OCI-LY1 (cell line): ENCODE measurements around the gene KLF4.

Experiments used
- EZH2 ChIP-seq: fragments of 200-600 bp; sonication (generic), shearing (Covaris generic); IDR thresholded peaks from 2 replicates; pipeline ENCODE4 v1.8.0; 2017; ENCODE audit warnings: borderline replicate concordance, mixed run types, mild to moderate bottlenecking, antibody characterized with exemption, low read length, moderate library complexity, mixed read lengths
- TF ChIP-seq, protein P1 (sequence below): fragments of 200-600 bp; sonication (generic), shearing (Covaris generic); IDR thresholded peaks from 2 replicates; pipeline ENCODE4 v1.5.1; 2017; ENCODE audit warnings: mild to moderate bottlenecking, antibody characterized with exemption, low read length, moderate library complexity, mixed read lengths

DNA sequence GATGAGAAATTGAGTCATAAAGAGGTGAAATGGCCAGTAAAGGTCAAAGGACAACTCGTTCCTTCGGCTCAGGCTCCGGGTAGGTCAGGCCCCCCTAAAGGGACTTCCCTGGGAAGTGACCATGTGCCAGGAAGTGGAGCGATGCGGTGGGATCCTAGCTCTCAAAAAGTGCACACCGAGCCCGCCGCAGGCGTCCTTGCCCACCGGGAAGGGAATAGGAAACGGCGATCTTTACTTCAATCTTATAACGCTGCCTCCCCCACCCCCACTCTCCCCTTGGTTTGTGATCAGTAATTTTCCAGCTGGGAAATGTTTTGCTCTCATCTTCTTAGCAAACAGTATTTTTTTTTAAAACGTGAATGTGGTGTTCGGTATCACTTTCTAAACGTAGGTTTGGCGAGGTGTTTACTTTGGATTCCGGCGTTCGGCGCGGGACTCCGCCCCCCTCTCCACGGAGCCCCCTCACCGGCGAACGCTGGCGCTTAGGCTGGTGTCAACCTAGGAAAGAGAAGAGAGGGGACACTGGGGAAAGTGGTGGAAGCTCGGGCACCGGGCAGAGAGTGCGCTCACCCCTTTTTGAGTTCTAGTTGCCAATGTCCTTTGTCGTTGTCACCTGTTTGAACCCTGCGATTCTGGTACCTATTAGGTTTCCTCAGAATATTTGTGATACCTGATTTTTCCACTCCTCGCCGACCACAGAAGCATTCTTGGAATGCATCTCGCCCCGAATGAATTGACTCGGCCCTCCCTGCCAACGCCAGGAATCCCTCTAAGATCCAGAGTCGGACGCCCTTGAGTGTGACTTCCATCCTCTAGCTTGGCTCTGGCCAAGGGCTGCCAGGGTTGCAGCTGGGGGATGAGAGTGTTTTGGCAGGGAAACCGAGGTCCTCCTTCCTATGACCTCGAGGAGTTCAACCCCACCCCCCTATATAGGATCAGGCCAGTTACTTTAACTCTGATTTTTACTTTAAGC is 1.8 kb upstream of the KLF4 start:
- TF ChIP-seq, protein P1, sequence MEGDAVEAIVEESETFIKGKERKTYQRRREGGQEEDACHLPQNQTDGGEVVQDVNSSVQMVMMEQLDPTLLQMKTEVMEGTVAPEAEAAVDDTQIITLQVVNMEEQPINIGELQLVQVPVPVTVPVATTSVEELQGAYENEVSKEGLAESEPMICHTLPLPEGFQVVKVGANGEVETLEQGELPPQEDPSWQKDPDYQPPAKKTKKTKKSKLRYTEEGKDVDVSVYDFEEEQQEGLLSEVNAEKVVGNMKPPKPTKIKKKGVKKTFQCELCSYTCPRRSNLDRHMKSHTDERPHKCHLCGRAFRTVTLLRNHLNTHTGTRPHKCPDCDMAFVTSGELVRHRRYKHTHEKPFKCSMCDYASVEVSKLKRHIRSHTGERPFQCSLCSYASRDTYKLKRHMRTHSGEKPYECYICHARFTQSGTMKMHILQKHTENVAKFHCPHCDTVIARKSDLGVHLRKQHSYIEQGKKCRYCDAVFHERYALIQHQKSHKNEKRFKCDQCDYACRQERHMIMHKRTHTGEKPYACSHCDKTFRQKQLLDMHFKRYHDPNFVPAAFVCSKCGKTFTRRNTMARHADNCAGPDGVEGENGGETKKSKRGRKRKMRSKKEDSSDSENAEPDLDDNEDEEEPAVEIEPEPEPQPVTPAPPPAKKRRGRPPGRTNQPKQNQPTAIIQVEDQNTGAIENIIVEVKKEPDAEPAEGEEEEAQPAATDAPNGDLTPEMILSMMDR, result no peak
- TF ChIP-seq EZH2, result no peak
